C4-2B (cell line): ENCODE results near the gene RPIA.

ENCODE experiments used
- CTCF ChIP-seq: fragments of 450-650 bp; conservative IDR thresholded peaks from 2 replicates; pipeline ENCODE4 v1.5.1; 2017; ENCODE audit warnings: mild to moderate bottlenecking
- ZFX ChIP-seq: fragments of 450-650 bp; IDR thresholded peaks from 2 replicates; pipeline ENCODE4 v1.6.1; 2017

DNA sequence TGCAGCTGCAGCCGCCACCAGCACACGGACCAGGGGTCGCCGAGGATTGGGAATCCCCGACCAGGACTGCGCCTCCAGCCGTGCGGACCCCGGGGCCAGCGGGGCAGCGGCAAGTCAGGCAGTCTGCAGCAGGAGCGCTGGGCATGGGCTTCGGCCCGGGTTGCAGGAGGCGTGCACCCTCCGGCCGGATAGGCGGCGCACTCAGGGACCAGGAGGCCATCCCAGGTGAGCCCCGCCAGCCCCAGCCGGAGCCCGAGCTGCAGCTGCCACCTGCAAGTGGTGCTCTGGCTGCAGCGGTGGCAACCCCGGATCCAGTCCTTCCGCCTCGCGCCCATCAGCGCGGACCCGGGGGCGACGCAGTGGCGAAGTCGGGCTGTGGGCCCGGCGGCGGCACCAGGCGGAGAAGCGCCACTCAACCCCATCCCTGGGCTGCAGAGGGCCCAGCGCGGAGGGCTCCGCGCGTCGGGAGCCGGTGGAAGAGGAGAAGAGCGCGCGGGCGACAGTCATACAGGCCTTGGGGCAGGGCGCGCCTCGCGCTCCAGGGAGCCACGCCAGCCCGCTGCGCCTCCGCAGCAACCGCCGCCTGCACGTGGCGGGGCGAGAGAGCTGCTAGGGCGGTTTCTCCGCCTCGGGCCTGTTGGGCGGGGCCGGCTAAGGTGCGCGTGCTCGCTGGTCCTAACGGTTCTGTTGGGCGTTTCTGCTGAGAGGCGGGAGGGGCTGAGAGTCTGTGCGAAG lies 73.8 kb downstream of the RPIA start:
- no peak for TF ChIP-seq CTCF
- TF ChIP-seq ZFX: no peak
